GM18511 (cell line): Measurements from ENCODE around the gene SLC22A15.
"Not testable (repeated sequence)": the region's sequence is repeated elsewhere in the genome, so short reads cannot be mapped to it uniquely, and the experiment has no call there.

Source experiments
- ATAC-seq: cut with Tn5 transposase; IDR thresholded peaks from one replicate; pipeline ENCODE4 v1.9.1; 2021; ENCODE audit warnings: mild to moderate bottlenecking, moderate library complexity; ENCODE audit not compliant: unreplicated experiment

SLC22A15 gene

GRCh38 chr1:115976062-115976920 is at the start of gene SLC22A15:
Gene SLC22A15, plus strand, starts transcription at chr1:115976513. Its CDS starts 115 bp downstream, at chr1:115976628.
- ATAC-seq: peak; percentile 93

DNA sequence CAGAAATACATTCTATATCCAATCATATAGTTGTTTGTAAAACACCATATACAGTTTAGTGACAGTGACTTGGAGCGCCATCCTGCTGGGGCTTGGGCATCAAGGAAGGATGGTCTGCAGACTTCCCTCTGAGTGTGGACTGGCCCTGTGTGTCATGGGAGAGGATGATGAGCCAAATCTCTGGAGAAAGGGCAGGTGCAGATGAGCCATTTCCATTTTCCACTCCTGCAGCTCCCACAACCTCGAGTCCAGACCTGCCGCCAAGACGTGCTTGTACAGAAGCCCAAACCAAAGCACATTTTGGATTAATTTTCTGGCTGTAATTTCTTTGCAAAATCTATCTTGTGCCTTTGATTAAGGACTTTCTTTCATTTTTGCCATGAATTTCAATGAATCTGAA is 48.3 kb upstream of the SLC22A15 start:
- ATAC-seq: no peak

DNA sequence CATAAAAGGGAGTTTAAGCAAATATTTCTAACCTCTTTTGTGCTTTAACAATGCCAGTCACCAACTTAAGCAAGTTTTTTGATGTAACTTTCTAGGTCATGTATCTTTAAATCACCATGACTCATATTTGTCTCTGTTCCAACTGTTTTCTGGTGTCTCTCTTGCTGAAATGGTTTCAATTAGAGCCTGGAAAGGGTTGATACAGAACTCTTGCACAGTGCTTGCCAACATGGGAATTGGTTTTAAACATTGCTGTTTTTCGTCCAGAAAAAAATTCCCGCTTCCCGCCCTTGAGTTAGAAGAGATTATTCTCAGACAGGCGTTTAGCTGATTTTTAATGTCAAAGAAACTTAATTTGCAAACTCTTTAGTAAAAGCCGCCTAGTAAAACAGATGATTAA is 46.4 kb upstream of the SLC22A15 start:
- no peak for ATAC-seq

GRCh38 chr1:115933625-115934024 is 42.7 kb upstream of the SLC22A15 start:
- ATAC-seq: no peak

- no peak for ATAC-seq
Observed at GRCh38 chr1:115939455-115939854, 36.9 kb upstream of the SLC22A15 start.

DNA sequence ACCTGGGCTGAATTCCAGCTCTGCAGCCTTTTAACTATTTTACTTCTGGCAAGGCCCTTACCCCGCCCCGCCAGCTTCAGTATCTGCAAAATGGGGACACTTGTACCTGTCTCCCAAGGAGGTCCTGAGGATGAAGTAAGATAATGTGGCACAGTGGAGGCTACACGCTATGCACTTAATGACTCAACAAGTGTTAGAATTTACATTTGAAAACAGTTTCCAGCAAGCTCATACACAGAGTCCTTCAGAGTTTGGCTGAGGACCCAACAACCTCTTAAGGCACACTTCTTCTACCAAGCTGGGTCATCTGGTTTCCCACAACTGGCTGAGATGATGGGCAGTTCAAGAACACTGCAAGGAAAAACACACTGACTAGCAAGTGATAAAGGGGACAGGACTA is 30.2 kb upstream of the SLC22A15 start:
- ATAC-seq: no peak

DNA sequence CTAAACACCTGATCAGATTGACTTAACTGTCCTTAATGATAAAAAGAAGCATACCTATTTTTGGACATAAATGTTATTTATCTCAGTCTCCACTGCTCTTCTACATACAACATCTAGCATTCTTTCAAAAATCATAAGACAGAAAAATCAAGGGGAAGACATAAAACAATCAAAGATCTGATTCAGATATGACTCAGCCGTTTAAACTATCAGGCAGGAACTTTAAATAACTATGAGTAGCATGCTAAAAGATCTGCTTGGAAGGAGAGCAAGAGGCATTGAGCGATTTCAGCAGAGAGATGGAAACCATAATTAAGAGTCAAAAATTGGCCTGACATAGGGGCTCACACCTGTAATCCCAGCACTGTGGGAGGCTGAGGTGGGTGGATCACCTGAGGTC is 27.2 kb upstream of the SLC22A15 start:
- no peak for ATAC-seq

DNA sequence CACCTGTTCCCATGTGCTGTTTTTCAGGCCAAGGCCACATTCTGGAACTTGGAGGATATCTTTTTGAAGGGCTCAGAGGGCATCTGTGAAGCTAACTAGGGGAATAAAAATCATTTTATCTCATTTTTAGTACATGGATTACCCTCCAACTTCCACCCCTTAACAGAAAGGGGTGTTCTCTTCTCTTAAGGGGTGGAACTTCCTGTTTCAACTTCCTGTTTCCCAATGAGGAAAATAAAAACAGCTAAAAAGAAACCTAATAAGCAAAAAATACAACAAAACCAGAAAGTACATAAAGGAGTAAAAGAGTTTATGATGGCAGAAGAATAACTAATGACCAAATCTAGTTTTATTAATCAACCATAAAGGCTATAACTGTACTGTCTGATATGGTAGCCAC is 24.8 kb upstream of the SLC22A15 start:
- no peak for ATAC-seq

DNA sequence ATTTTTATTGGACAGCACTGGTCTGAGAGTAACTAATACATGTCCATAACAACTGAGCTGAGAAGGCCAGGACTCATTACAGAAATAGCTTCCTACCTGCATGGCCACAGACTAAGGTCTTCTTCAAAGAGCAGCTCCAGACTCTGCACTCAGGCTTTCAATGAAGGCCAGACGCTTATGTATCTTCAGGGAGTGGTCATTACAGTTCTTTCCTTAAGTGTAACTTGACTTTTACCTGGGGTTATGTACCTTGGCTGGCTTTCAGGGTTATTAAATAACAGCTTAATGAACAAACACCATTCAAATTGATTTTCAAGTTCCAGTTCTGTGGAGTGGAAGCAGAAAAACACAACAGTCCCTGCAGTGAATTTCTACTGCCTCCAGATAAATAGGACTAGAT is 23.8 kb upstream of the SLC22A15 start:
- no peak for ATAC-seq

GRCh38 chr1:115953180-115953579 is 23.1 kb upstream of the SLC22A15 start:
- no peak for ATAC-seq

DNA sequence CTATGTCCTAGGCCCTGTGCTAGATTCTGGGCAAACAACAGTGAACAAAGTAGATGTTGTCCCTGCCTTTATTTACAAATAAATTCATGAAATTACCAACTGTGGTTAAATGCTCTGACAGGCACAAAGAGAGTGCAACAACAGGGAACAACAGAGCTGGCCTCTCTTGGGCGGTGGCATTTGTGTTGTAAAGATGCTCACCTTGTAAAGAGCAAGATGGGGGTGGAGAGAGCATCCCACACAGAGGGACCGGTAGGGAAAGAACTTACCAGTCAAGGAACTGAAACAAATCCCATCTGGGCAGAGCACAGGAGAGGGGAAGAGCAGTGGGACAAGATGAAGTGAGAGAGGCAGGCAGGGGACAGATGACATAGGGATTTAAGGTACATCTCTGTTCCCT is 21.6 kb upstream of the SLC22A15 start:
- no peak for ATAC-seq

GRCh38 chr1:115955228-115955627 is 21.1 kb upstream of the SLC22A15 start:
- ATAC-seq: no peak

- no peak for ATAC-seq
Observed at GRCh38 chr1:115958866-115959265, 17.4 kb upstream of the SLC22A15 start.

DNA sequence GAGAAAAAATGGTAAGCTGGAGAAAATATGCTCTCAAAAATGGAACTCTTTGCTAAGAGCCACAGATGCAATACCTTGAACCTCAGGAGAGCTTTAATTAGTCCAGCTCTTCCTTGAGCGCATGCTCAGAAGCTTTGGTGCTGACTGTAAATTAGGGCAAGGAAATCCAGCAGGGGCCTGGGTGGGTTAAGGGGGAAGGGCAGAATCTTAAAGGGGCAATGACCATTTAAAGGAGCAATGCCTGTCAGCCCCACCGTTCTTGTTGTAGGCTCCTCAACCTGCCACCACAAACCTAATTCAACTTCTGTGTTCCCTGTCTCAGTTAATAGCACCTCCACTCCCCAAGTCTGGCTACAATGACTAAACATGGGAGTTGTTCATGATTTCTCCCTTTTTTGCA is 6.8 kb upstream of the SLC22A15 start:
- ATAC-seq: no peak

- ATAC-seq: not testable (repeated sequence)
Observed at GRCh38 chr1:115971778-115972177, 4.5 kb upstream of the SLC22A15 start.

DNA sequence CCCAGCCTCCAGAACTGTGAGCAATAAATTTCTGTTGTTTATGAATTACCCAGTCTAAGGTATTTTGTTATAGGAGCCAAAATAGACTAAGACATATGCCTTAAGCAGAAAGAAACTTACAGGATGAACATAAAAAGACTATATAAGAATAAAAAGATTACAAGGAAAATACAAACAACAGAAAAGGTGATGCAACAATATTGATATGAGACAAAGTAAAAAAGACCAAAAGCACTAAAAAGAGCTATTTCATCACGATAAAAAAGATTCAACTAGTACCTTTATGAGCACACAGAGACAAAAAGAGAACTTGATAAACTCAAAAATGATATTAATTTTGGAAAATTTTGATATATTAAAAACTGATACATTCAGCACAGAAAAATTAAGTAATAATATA is 3.2 kb upstream of the SLC22A15 start:
- ATAC-seq: no peak

- ATAC-seq: no peak
Observed at GRCh38 chr1:115975569-115976061, 698 bp upstream of the SLC22A15 start.

- ATAC-seq: no peak
Observed at GRCh38 chr1:115976921-115977498, 697 bp downstream of the SLC22A15 start.

DNA sequence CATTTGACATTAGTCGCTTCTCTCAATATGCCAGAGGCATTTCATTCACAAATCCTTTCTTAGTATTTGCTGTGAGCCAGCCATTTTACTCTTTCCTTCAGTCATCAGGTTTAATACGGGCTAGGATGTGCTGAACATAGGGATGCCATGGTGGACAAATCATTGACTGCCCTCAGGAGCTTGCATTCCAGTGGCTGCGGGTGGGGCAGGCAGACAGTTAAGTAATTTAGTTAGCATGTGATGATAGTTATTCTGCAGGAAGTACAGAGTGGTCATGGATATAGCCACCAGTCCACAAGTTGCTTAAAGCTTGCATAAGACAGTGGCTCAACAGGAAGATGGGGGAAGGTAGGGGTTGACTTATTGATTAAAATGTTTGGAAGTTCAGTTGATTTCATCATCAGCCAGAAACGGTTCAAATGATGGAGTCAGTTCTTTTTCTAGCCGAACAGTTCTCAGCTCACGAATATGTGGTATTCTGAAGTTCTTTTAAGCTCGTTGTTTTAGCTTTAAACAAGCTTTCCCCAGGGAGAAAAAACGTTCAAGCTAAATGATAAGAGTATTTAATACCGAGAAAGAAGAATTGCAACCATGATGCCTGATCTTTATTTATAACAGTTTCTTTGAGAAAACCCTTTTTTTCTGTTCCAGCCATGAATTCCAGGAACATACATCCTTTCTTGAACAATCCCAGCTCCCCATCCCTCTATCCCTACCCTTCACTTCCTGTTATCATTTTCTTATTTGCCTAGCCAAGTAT is 1.4 kb downstream of the SLC22A15 start:
- ATAC-seq: no peak

- no peak for ATAC-seq
Observed at GRCh38 chr1:115978292-115978941, 2.1 kb downstream of the SLC22A15 start.

GRCh38 chr1:115980156-115980555 is 3.8 kb downstream of the SLC22A15 start:
- ATAC-seq: no peak
